ENCODE results near the gene ALK. TPM values are rescaled to one million over a fixed set of nuclear protein-coding genes. Genes with fewer than 3 reads are reported as not detected.

The ALK gene
- total RNA-seq, 1 donor from 2014 or later, result not detected

GRCh38 chr2:29240601-29241000 is 680.8 kb downstream of the ALK start:
- no peaks in the 10 kb centered on the region for H3K9me3 Mint-ChIP-seq (ENCODE audit: low read depth)
- H3K27me3 Mint-ChIP-seq, result peaks cover 22% of the 10 kb centered on the region
- no peak overlapping the region for H3K27ac Mint-ChIP-seq
- H3K4me1 Mint-ChIP-seq (ENCODE audit: low read depth), result no peaks in the 10 kb centered on the region
- H3K36me3 Mint-ChIP-seq (ENCODE audit: insufficient read depth), result no peaks in the 10 kb centered on the region
- no peak overlapping the region for H3K4me3 Mint-ChIP-seq (ENCODE audit: low read depth)
- no peak for DNase-seq (ENCODE audit: low spot score, unreplicated experiment)
- no peak for TF ChIP-seq CTCF (IDR thresholded peaks at IDR 0.05; ENCODE audit: unreplicated experiment)

DNA sequence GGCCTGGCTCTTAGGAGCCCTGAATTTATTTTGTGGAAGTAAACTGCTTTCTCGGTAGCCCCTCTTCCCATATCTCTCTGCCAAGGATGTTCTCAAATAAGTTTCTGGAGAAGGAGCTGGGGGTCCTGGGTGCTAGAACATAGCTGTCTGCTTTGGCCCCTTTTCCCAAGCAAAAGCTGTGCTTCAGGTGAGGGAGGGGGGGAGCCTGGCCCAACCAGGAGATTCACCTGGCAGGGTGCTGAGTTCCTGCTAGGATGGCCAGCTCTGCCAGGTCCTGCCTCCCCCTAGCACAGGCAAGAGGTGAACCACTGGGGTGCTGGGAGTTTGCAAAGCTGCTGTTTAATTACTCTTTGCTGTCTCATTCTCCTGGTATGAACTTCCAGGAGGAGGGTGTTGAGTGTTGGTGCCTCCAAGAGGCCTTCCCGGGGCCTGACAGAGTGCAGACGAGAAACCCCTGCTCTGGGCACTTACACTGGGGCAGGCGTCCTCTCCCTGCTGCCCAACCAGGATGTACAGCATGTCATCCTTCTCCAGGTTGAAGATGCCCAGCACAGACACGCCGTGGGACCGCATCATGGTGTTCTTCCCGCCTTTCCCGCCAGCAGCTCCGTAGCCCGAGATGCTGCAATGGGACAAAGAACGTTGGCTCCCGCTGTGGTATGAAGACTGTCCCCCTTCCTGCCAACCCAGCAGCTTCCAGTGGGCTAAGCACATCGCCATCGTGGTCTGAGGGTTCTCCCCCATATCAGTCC is 682.0 kb downstream of the ALK start:
- H3K9me3 Mint-ChIP-seq (ENCODE audit: low read depth), result no peaks in the 10 kb centered on the region
- no peak for DNase-seq (ENCODE audit: low spot score, unreplicated experiment)
- peaks cover 22% of the 10 kb centered on the region for H3K27me3 Mint-ChIP-seq
- no peaks in the 10 kb centered on the region for H3K4me1 Mint-ChIP-seq (ENCODE audit: low read depth)
- TF ChIP-seq CTCF (IDR thresholded peaks at IDR 0.05; ENCODE audit: unreplicated experiment), result no peak
- H3K27ac Mint-ChIP-seq, result no peak overlapping the region
- no peaks in the 10 kb centered on the region for H3K36me3 Mint-ChIP-seq (ENCODE audit: insufficient read depth)
- no peak overlapping the region for H3K4me3 Mint-ChIP-seq (ENCODE audit: low read depth)

GRCh38 chr2:29238497-29238896 is 682.9 kb downstream of the ALK start:
- Mint-ChIP-seq H3K27ac (no peak overlapping the region), H3K4me3 (ENCODE audit: low read depth) (no peak overlapping the region), H3K27me3 (peaks cover 24% of the 10 kb centered on the region), H3K9me3 (ENCODE audit: low read depth) (no peaks in the 10 kb centered on the region), H3K36me3 (ENCODE audit: insufficient read depth) (no peaks in the 10 kb centered on the region), H3K4me1 (ENCODE audit: low read depth) (no peaks in the 10 kb centered on the region)
- peak; percentile 45 for TF ChIP-seq CTCF (IDR thresholded peaks at IDR 0.05; ENCODE audit: unreplicated experiment)
- no peak for DNase-seq (ENCODE audit: low spot score, unreplicated experiment)

GRCh38 chr2:29236074-29236473 is 685.3 kb downstream of the ALK start:
- Mint-ChIP-seq H3K27ac (no peak overlapping the region), H3K4me1 (ENCODE audit: low read depth) (no peaks in the 10 kb centered on the region), H3K9me3 (ENCODE audit: low read depth) (no peaks in the 10 kb centered on the region), H3K27me3 (peaks cover 20% of the 10 kb centered on the region), H3K4me3 (ENCODE audit: low read depth) (no peak overlapping the region), H3K36me3 (ENCODE audit: insufficient read depth) (no peaks in the 10 kb centered on the region)
- no peak for TF ChIP-seq CTCF (IDR thresholded peaks at IDR 0.05; ENCODE audit: unreplicated experiment)
- DNase-seq (ENCODE audit: low spot score, unreplicated experiment), result no peak

DNA sequence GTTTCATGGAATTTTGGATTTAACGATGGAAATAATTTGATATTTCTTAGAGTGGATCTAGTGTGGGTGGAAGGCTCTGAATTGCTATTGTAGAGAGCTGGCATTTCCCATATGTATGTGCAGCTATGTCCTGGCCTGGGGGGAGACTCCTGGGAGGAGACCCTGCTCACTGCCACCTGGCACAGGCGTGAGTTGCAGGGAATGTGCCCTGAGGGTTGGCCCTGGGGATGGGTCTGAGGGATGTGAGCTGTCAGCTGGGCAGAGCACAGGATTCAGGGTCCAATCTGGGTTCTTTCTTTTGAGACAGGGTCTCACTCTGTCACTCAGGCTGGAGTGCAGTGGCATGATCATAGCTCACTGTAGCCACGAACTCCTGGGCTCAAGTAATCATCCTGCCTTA is 686.0 kb downstream of the ALK start:
- Mint-ChIP-seq H3K27me3 (peaks cover 13% of the 10 kb centered on the region), H3K4me3 (ENCODE audit: low read depth) (no peak overlapping the region), H3K36me3 (ENCODE audit: insufficient read depth) (no peaks in the 10 kb centered on the region), H3K4me1 (ENCODE audit: low read depth) (no peaks in the 10 kb centered on the region), H3K27ac (no peak overlapping the region), H3K9me3 (ENCODE audit: low read depth) (no peaks in the 10 kb centered on the region)
- no peak for TF ChIP-seq CTCF (IDR thresholded peaks at IDR 0.05; ENCODE audit: unreplicated experiment)
- DNase-seq (ENCODE audit: low spot score, unreplicated experiment), result no peak
